Pancreas (tissue), 10 donors: ENCODE data around the gene NAA60. TPM values are rescaled to one million over a fixed set of nuclear protein-coding genes. Genes with fewer than 3 reads are reported as not detected.

Experiments
- ATAC-seq, 4 donors: fragments of 200-7000 bp; cut with Tn5 transposase; one replicate each; pipeline versions ENCODE4 v1.8.0 to v1.9.1; 2020; ENCODE audit warnings: mild to moderate bottlenecking in 4 of 4, moderate library complexity in 4 of 4
- DNase-seq, 6 donors: peaks; one replicate each; pipeline ENCODE4 v3.0.0-alpha.2; 2020
- FAIRE-seq: peaks from 2 replicates; lab custom pipeline; 2012; peaks lifted over from hg19 to GRCh38; lab: Jason Lieb, UNC
- H3K27ac ChIP-seq, 4 donors: fragments of 200-600 bp; sonication (generic); 1 replicate in 3 of 4; 2 replicates in 1 of 4; pipeline versions ENCODE4 v1.5.0 to v1.8.0; 2020
- H3K27me3 ChIP-seq, 4 donors: fragments of 200-600 bp; one replicate each; pipeline ENCODE4 v1.8.0; 2021
- H3K36me3 ChIP-seq, 3 donors: fragments of 200-600 bp; sonication (generic) in 1 of 3; one replicate each; pipeline versions ENCODE4 v1.5.0 to v1.8.0; 2020 to 2021
- H3K4me1 ChIP-seq, 3 donors: fragments of 200-600 bp; one replicate each; pipeline ENCODE4 v1.8.0; 2021
- H3K4me3 ChIP-seq, 4 donors: fragments of 200-600 bp; sonication (generic) in 2 of 4; one replicate each; pipeline versions ENCODE4 v1.5.0 to v1.8.0; 2020 to 2021
- H3K9me3 ChIP-seq, 4 donors: fragments of 200-600 bp; one replicate each; pipeline ENCODE4 v1.8.0; 2021
- CTCF ChIP-seq, 4 donors: fragments of 200-600 bp; sonication (generic) in 3 of 4; IDR thresholded peaks; one replicate each; pipeline versions ENCODE4 v1.5.0 to v1.8.0; 2021; ENCODE audit warnings: antibody characterized with exemption in 4 of 4
- WGBS, 2 donors: extraction: QIAGEN DNeasy Blood & Tissue Kit; methylation state at CpG; one replicate each; pipeline ENCODE4 v1.1.7; 2013; 5-methylcytosine and 5-hydroxymethylcytosine counted together
- intact Hi-C, 3 donors: fragments of 100-400 bp; cut with DNase I; formaldehyde crosslinking; loops; one replicate each; pipeline versions ENCODE4 v1.11.1 to v1.14.2; 2022
- polyA plus RNA-seq, 2 donors: library from polyadenylated mRNA; stranded (reverse); fragments of 200-250 nt; gene quantifications; one replicate each; pipeline ENCODE4 v1.2.3, GENCODE V29; 2013
- total RNA-seq, 6 donors: library from RNA; stranded (reverse); fragmentation: NEBNext Ultra II Directional in 4 of 6; extraction: Animal tissue kit (Norgen Biotek cat#: 25700) in 4 of 6; gene quantifications; one replicate each; pipeline versions ENCODE4 v1.2.1 to v1.2.4, GENCODE V29; 2021 to 2023
- donor health status: healthy with polysubstance abuse.
- donor health status: DM: no; HTN: no; CAD: no; lungs with moderate emphysema.
- donor health status: DM: no; HTN: no; CAD: no.
- donor health status: control.
- donor health status: control.
- donor health status: Bipolar disorder and iron deficiency.
- donor health status: DM: yes; HTN: yes; CAD: no.
- donor health status: DM: no; HTN: no; CAD: no.
- donor health status: DM: no; HTN: no; CAD: no.
- donor health status: DM: yes; HTN: yes; CAD: no.

The NAA60 gene
- total and polyA plus RNA-seq, 8 donors, result 22.8 to 41.4 (median 26.7) TPM

- Histone ChIP-seq H3K27ac (peak overlapping the region; percentile 5 to 53 (median 49)), H3K4me3 (no peak overlapping the region), H3K27me3 (no peaks in the 10 kb centered on the region), H3K9me3 (no peaks in the 10 kb centered on the region), H3K36me3 (peaks cover 0 to 26% (median 1%) of the 10 kb centered on the region in 3 donors), H3K4me1 (peaks cover 8 to 21% (median 19%) of the 10 kb centered on the region in 3 donors)
- no peak for DNase-seq
- intact Hi-C loops, result no loop called here
- no peak for TF ChIP-seq CTCF (IDR thresholded peaks at IDR 0.05)
- peak; percentile 13 to 45 (median 26) for ATAC-seq
- no peak for FAIRE-seq
- WGBS, 2 donors, result 83 to 84% methylated on average over 8 of the region's 8 CpGs
Observed at GRCh38 chr16:3518986-3519348, 75.5 kb downstream of the NAA60 start.

GRCh38 chr16:3519581-3519980 lies 76.1 kb downstream of the NAA60 start:
- H3K4me3 ChIP-seq, result no peak overlapping the region
- intact Hi-C loops, result no loop called here
- peak overlapping the region in 3 of 4 donors; percentile 5 to 50 (median 48) for H3K27ac ChIP-seq
- no peaks in the 10 kb centered on the region for H3K27me3 ChIP-seq
- 96 to 98% methylated on average over 2 of the region's 2 CpGs for WGBS, 2 donors
- TF ChIP-seq CTCF (IDR thresholded peaks at IDR 0.05), result no peak
- no peaks in the 10 kb centered on the region for H3K9me3 ChIP-seq
- H3K4me1 ChIP-seq, result peaks cover 8 to 21% (median 19%) of the 10 kb centered on the region in 3 donors
- ATAC-seq, result peak in 2 of 4 donors; percentile 9 to 24
- no peak for FAIRE-seq
- DNase-seq, result no peak
- H3K36me3 ChIP-seq, result peaks cover 0 to 19% (median 0%) of the 10 kb centered on the region in 3 donors

- no peak overlapping the region for H3K4me3 ChIP-seq
- H3K9me3 ChIP-seq, result no peaks in the 10 kb centered on the region
- H3K27me3 ChIP-seq, result no peaks in the 10 kb centered on the region
- DNase-seq (no peak), ATAC-seq (no peak), FAIRE-seq (peak; percentile 86)
- intact Hi-C loops, result no loop called here
- no peak for TF ChIP-seq CTCF (IDR thresholded peaks at IDR 0.05)
- WGBS, 2 donors, result 88 to 90% methylated on average over 4 of the region's 4 CpGs
- peaks cover 8 to 21% (median 19%) of the 10 kb centered on the region in 3 donors for H3K4me1 ChIP-seq
- no peak overlapping the region for H3K27ac ChIP-seq
- H3K36me3 ChIP-seq, result peaks cover 0 to 19% (median 0%) of the 10 kb centered on the region in 3 donors
Observed at GRCh38 chr16:3520413-3520812, 76.9 kb downstream of the NAA60 start.

GRCh38 chr16:3520841-3521240 lies 77.4 kb downstream of the NAA60 start:
- Histone ChIP-seq H3K27me3 (no peaks in the 10 kb centered on the region), H3K36me3 (peaks cover 0 to 18% (median 0%) of the 10 kb centered on the region in 3 donors), H3K27ac (no peak overlapping the region), H3K4me3 (no peak overlapping the region), H3K4me1 (peaks cover 8 to 21% (median 19%) of the 10 kb centered on the region in 3 donors), H3K9me3 (no peaks in the 10 kb centered on the region)
- WGBS, 2 donors, result 59 to 69% methylated on average over 8 of the region's 8 CpGs
- no peak for FAIRE-seq
- intact Hi-C loops, result no loop called here
- DNase-seq, result no peak
- no peak for TF ChIP-seq CTCF (IDR thresholded peaks at IDR 0.05)
- peak in 3 of 4 donors; percentile 46 to 74 (median 72) for ATAC-seq

- no peak for DNase-seq
- WGBS, 2 donors, result 89 to 95% methylated on average over 3 of the region's 3 CpGs
- no peak for ATAC-seq
Observed at GRCh38 chr16:3523281-3523680, 79.8 kb downstream of the NAA60 start.

More at GRCh38 chr16:3523281-3523680, 79.8 kb downstream of the NAA60 start:
- Histone ChIP-seq H3K36me3 (peaks cover 0 to 9% (median 0%) of the 10 kb centered on the region in 3 donors), H3K27me3 (no peaks in the 10 kb centered on the region), H3K4me1 (peaks cover 8 to 14% (median 12%) of the 10 kb centered on the region in 3 donors), H3K27ac (no peak overlapping the region), H3K9me3 (no peaks in the 10 kb centered on the region), H3K4me3 (no peak overlapping the region)
- FAIRE-seq, result no peak
- intact Hi-C loops, result no loop called here
- TF ChIP-seq CTCF (IDR thresholded peaks at IDR 0.05), result no peak
